T-helper 17 cell (primary cell): ENCODE measurements around the gene TMEM150C. TPM values are rescaled to one million over a fixed set of nuclear protein-coding genes. Genes with fewer than 3 reads are reported as not detected.

Experiments used
- ATAC-seq: fragments of 150-1000 bp; cut with Tn5 transposase; 2 replicates; pipeline ENCODE4 v1.10.0; 2021; ENCODE audit warnings: mild to moderate bottlenecking, moderate library complexity
- DNase-seq, 3 donors: peaks; one replicate each; pipeline versions ENCODE4 v3.0.0 to v3.0.0-alpha.2; 2020 to 2021
- H3K9me3 ChIP-seq: one replicate; pipeline ENCODE4 v1.7.0; 2013; ENCODE audit warnings: low read length, mild to moderate bottlenecking; ENCODE audit not compliant: control insufficient read depth, poor library complexity, severe bottlenecking
- H3K27ac Mint-ChIP-seq: one replicate; pipeline ENCODE4 v1.8.0; 2022; ENCODE audit warnings: mild to moderate bottlenecking, moderate library complexity, mixed read lengths
- H3K27me3 Mint-ChIP-seq: one replicate; pipeline ENCODE4 v1.8.0; 2022; ENCODE audit warnings: mixed read lengths
- H3K36me3 Mint-ChIP-seq: one replicate; pipeline ENCODE4 v1.8.0; 2022; ENCODE audit warnings: low read depth, mixed read lengths
- H3K4me1 Mint-ChIP-seq: one replicate; pipeline ENCODE4 v1.8.0; 2022; ENCODE audit warnings: mild to moderate bottlenecking, mixed read lengths
- H3K4me3 Mint-ChIP-seq: one replicate; pipeline ENCODE4 v1.8.0; 2022; ENCODE audit warnings: mild to moderate bottlenecking, moderate library complexity, mixed read lengths
- total RNA-seq, 4 donors: library from RNA in 2 of 4; stranded (reverse) in 2 of 4; gene quantifications; one replicate each; pipeline ENCODE4 v1.2.3 and lab custom pipeline; 2022 to 2026

Gene TMEM150C
- total RNA-seq, 2 donors from 2014 or later, result 0.15 to 0.37 TPM

GRCh38 chr4:82521283-82521682 lies 40.5 kb downstream of the TMEM150C start:
- Mint-ChIP-seq H3K27ac (no peak overlapping the region), H3K4me3 (no peak overlapping the region), H3K36me3 (peaks cover 6% of the 10 kb centered on the region), H3K27me3 (peaks cover 52% of the 10 kb centered on the region), H3K4me1 (peaks cover 3% of the 10 kb centered on the region)
- ATAC-seq (no peak), DNase-seq (no peak)
- no peaks in the 10 kb centered on the region for H3K9me3 ChIP-seq

- peaks cover 59% of the 10 kb centered on the region for H3K27me3 Mint-ChIP-seq
- no peak for DNase-seq
- no peaks in the 10 kb centered on the region for H3K9me3 ChIP-seq
- peaks cover 3% of the 10 kb centered on the region for H3K4me1 Mint-ChIP-seq
- ATAC-seq, result no peak
- H3K4me3 Mint-ChIP-seq, result no peak overlapping the region
- H3K36me3 Mint-ChIP-seq, result peaks cover 6% of the 10 kb centered on the region
- H3K27ac Mint-ChIP-seq, result no peak overlapping the region
Measured at GRCh38 chr4:82519776-82520175, 42.0 kb downstream of the TMEM150C start.

- Mint-ChIP-seq H3K4me3 (no peak overlapping the region), H3K4me1 (peaks cover 3% of the 10 kb centered on the region), H3K27me3 (peaks cover 56% of the 10 kb centered on the region), H3K27ac (no peak overlapping the region), H3K36me3 (peaks cover 6% of the 10 kb centered on the region)
- no peak for ATAC-seq
- H3K9me3 ChIP-seq, result no peaks in the 10 kb centered on the region
- DNase-seq, result no peak
Measured at GRCh38 chr4:82519072-82519471, 42.7 kb downstream of the TMEM150C start.

GRCh38 chr4:82517043-82517442 lies 44.7 kb downstream of the TMEM150C start:
- no peaks in the 10 kb centered on the region for H3K9me3 ChIP-seq
- Mint-ChIP-seq H3K27ac (no peak overlapping the region), H3K27me3 (peaks cover 72% of the 10 kb centered on the region), H3K4me1 (peaks cover 3% of the 10 kb centered on the region), H3K36me3 (peaks cover 2% of the 10 kb centered on the region), H3K4me3 (no peak overlapping the region)
- DNase-seq, result no peak
- no peak for ATAC-seq

- no peak for DNase-seq
- no peaks in the 10 kb centered on the region for H3K9me3 ChIP-seq
- Mint-ChIP-seq H3K27ac (no peak overlapping the region), H3K27me3 (peaks cover 65% of the 10 kb centered on the region), H3K4me1 (peaks cover 3% of the 10 kb centered on the region), H3K4me3 (no peak overlapping the region), H3K36me3 (no peaks in the 10 kb centered on the region)
- no peak for ATAC-seq
Measured at GRCh38 chr4:82515705-82516104, 46.1 kb downstream of the TMEM150C start.

- no peak for ATAC-seq
- Mint-ChIP-seq H3K27me3 (peaks cover 53% of the 10 kb centered on the region), H3K36me3 (no peaks in the 10 kb centered on the region), H3K4me3 (no peak overlapping the region), H3K27ac (no peak overlapping the region), H3K4me1 (no peaks in the 10 kb centered on the region)
- H3K9me3 ChIP-seq, result no peaks in the 10 kb centered on the region
- no peak for DNase-seq
Measured at GRCh38 chr4:82513382-82513781, 48.4 kb downstream of the TMEM150C start.

- no peaks in the 10 kb centered on the region for H3K4me1 Mint-ChIP-seq
- peaks cover 46% of the 10 kb centered on the region for H3K27me3 Mint-ChIP-seq
- H3K4me3 Mint-ChIP-seq, result no peak overlapping the region
- no peaks in the 10 kb centered on the region for H3K36me3 Mint-ChIP-seq
- no peak for DNase-seq
- no peak for ATAC-seq
- no peak overlapping the region for H3K27ac Mint-ChIP-seq
- no peaks in the 10 kb centered on the region for H3K9me3 ChIP-seq
Measured at GRCh38 chr4:82510216-82510615, 51.6 kb downstream of the TMEM150C start.

- H3K36me3 Mint-ChIP-seq, result no peaks in the 10 kb centered on the region
Measured at GRCh38 chr4:82508806-82509428, 52.9 kb downstream of the TMEM150C start.

GRCh38 chr4:82508011-82508410 lies 53.8 kb downstream of the TMEM150C start:
- Mint-ChIP-seq H3K27ac (no peak overlapping the region), H3K36me3 (no peaks in the 10 kb centered on the region), H3K4me3 (no peak overlapping the region), H3K4me1 (no peaks in the 10 kb centered on the region), H3K27me3 (peaks cover 34% of the 10 kb centered on the region)
- H3K9me3 ChIP-seq, result no peaks in the 10 kb centered on the region
- DNase-seq (no peak), ATAC-seq (no peak)

More at GRCh38 chr4:82508806-82509428, 52.9 kb downstream of the TMEM150C start:
- Mint-ChIP-seq H3K4me3 (no peak overlapping the region), H3K27ac (no peak overlapping the region), H3K27me3 (peaks cover 43% of the 10 kb centered on the region), H3K4me1 (no peaks in the 10 kb centered on the region)
- no peaks in the 10 kb centered on the region for H3K9me3 ChIP-seq
- DNase-seq, result no peak
- no peak for ATAC-seq

- H3K4me1 Mint-ChIP-seq, result no peaks in the 10 kb centered on the region
- peaks cover 7% of the 10 kb centered on the region for H3K27me3 Mint-ChIP-seq
- DNase-seq (no peak), ATAC-seq (no peak)
- no peak overlapping the region for H3K27ac Mint-ChIP-seq
- H3K36me3 Mint-ChIP-seq, result no peaks in the 10 kb centered on the region
- H3K9me3 ChIP-seq, result no peaks in the 10 kb centered on the region
- H3K4me3 Mint-ChIP-seq, result no peak overlapping the region
Measured at GRCh38 chr4:82501154-82501442, 60.7 kb downstream of the TMEM150C start.

GRCh38 chr4:82500435-82501153 lies 61.2 kb downstream of the TMEM150C start:
- no peak overlapping the region for H3K27ac Mint-ChIP-seq
- H3K27me3 Mint-ChIP-seq, result peaks cover 10% of the 10 kb centered on the region
- H3K4me3 Mint-ChIP-seq, result no peak overlapping the region
- H3K9me3 ChIP-seq, result no peaks in the 10 kb centered on the region
- H3K4me1 Mint-ChIP-seq, result no peaks in the 10 kb centered on the region
- ATAC-seq (no peak), DNase-seq (no peak)
- no peaks in the 10 kb centered on the region for H3K36me3 Mint-ChIP-seq

GRCh38 chr4:82499738-82500434 lies 61.9 kb downstream of the TMEM150C start:
- Mint-ChIP-seq H3K36me3 (peaks cover 1% of the 10 kb centered on the region), H3K27ac (no peak overlapping the region), H3K27me3 (peaks cover 13% of the 10 kb centered on the region), H3K4me3 (no peak overlapping the region), H3K4me1 (no peaks in the 10 kb centered on the region)
- DNase-seq, result no peak
- no peak for ATAC-seq
- no peaks in the 10 kb centered on the region for H3K9me3 ChIP-seq

GRCh38 chr4:82496349-82496748 lies 65.4 kb downstream of the TMEM150C start:
- Mint-ChIP-seq H3K27ac (no peak overlapping the region), H3K4me3 (no peak overlapping the region), H3K4me1 (no peaks in the 10 kb centered on the region)

More at GRCh38 chr4:82496349-82496748, 65.4 kb downstream of the TMEM150C start:
- Mint-ChIP-seq H3K27me3 (peaks cover 10% of the 10 kb centered on the region), H3K36me3 (peaks cover 3% of the 10 kb centered on the region)
- ATAC-seq (no peak), DNase-seq (no peak)
- no peaks in the 10 kb centered on the region for H3K9me3 ChIP-seq
